NOMO-1 (cell line): Measurements from ENCODE around the gene AFM.

Experiments
- DNase-seq, 2 experiments: peaks; one replicate each; lab custom pipeline; 2025; ENCODE audit not compliant: unreplicated experiment in 2 of 2; lab: John Stamatoyannopoulos, UW

Gene AFM

DNA sequence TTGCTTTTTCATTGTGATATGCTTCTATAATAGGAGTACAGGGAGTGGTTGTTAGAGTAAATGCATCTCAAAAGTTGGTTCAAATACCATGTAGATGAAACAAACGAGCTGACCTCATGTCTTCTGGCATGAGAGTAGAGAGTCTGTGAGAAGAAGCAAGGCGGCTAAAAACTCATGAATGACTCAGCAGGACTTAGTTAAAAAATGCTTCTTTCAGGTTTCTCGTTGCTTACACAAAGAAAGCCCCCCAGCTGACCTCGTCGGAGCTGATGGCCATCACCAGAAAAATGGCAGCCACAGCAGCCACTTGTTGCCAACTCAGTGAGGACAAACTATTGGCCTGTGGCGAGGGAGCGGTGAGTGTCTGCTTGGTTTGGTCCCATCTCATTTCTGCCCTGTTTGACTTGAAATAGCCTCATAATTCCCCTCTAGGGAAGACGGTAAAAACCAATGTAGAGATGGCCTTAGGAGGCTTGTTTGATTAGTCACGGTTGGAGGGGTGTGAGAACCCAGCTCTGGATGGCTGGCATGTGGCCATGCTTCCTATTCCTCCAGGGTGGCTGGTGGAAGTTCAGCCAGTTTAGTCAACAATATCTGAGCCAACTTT is 31.0 kb upstream of the AFM start:
- DNase-seq: no peak

DNA sequence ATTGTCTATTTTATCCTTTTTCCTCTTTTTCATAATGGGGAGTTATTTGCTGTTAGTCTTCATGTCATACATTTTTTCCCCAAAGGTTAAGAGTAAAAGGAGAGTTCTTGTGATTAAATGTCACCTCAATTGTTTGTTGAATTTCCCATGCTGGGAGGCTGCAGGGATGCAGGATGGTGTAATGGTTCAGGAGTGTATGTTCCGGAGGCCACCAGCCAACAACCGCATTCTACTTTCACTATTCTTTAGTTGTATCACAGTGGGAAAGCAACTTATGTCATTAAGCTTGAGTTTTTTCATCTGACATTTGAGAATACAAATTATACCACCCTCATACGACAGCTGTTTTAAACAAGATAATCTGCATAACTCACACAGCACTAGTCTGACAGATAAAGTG is 30.1 kb upstream of the AFM start:
- DNase-seq: no peak

DNA sequence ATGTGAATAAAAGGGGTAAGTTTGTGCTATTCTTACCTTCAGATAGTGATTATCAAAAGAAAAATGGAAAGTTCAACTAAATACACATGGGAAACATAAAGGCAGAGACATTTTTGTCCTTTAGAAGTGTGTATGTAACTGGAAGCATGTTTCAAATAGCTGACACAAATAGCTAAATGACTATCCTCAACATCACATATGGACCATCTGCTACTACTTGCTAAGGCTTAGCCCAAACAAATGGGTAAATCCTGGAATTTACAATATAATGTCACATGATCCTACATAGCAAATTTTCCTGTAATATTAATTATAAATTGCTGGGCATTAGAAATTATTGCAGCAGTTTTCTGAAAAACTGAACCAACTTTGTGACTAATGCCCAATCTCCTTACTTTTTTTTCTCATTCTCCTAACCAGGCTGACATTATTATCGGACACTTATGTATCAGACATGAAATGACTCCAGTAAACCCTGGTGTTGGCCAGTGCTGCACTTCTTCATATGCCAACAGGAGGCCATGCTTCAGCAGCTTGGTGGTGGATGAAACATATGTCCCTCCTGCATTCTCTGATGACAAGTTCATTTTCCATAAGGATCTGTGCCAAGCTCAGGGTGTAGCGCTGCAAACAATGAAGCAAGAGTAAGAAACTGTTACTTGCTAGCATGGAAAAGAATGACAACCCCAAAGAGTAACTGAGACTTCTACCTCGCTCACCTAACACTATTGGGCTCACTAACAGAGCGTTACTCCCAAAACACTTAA is 29.4 kb upstream of the AFM start:
- DNase-seq: no peak

DNA sequence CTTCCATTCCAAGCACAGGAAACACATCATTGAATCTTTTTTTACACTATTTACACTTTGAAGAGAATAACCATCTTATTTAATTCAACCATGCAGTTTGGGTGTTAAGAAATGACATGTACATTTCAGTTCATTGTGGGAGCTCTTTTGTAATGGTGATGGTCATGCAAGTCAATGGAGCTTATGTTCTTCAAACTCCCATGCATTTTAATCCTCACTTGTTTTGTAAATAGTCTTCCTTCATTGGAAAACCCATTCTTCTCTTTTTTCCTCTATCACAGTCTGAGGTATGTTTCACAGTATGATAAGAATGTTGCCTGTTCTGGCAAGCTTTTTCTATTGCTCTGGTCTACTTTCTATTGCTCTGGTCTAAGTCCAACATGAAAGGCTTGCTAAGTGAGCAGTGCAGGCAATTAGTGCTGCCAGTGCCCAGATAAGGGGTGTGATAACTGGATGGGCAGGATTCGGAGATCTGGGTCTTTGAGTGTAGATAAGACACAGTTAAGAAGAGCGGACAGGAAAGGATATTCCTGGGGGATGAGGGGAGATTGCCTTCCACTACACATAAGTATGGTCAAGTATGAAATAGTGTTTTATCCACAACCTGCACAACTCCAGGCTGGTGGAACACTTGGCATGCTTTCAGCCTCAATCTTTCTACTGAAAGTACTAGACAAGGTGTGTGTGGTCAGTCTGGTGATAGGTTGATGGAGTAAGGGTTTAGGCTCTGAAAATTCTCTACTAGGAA is 28.4 kb upstream of the AFM start:
- no peak for DNase-seq

DNA sequence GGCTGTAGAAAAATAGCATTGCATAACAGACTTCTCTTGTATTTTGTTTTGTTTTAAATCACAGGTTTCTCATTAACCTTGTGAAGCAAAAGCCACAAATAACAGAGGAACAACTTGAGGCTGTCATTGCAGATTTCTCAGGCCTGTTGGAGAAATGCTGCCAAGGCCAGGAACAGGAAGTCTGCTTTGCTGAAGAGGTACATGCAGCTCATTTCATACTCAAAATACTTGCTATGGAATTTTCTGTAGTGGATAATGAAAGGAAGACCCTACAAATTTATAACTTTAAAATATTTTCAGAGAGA is 27.9 kb upstream of the AFM start:
- no peak for DNase-seq

DNA sequence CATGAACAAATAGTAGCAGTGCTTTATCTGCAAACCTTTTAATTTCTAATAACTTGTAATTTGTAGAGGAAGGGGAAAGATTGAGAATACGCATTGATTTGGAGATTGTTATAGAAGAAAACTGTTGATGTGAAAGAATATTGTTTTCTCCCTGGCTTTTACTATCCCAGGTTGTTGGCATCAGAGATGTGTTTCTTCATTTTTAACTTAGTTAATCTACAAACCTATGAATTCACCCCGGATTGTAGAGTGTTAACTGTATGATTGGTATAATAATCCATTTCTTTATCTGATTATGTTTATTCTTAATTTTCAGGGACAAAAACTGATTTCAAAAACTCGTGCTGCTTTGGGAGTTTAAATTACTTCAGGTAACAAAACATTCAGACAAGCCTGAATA is 26.6 kb upstream of the AFM start:
- no peak for DNase-seq

DNA sequence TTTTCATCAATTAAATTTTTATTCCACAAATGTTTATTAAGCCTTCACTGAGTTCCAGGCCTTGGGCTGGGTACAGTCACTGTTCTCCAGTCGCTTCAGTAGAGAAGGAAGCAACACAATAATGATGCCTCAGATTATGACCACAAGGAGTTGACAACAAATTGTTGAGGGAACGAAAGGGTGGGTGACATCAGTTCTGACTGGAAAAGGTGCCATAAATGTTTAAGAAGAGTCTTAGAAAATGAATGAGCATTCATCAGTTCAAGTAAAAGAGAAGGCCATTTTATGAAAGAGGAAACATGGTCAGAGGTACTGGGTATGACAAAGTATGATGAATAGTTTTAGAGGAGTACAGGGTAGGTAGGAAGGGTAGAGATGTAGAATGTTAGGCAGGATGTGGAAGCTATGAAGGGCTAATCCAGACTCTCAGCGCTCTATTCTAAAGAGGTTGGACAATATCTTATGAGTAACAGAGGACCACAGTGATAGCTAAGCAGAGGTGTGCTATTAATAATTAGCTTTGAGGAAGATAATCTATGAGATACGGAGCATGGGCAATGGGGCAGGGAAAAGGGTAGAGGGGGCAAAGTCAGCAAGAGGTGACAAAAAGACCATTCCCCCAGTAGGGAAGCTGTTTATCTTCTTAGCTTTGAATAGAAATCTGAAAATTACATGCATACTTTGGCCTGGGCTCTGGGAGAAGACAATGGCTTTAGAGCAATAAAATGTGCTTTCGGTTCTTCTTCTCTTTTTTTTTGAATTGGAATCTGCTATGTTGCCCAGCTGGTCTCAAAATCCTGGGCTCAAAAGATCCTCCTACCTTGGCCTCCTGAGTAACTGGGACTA is 25.1 kb upstream of the AFM start:
- DNase-seq: no peak

DNA sequence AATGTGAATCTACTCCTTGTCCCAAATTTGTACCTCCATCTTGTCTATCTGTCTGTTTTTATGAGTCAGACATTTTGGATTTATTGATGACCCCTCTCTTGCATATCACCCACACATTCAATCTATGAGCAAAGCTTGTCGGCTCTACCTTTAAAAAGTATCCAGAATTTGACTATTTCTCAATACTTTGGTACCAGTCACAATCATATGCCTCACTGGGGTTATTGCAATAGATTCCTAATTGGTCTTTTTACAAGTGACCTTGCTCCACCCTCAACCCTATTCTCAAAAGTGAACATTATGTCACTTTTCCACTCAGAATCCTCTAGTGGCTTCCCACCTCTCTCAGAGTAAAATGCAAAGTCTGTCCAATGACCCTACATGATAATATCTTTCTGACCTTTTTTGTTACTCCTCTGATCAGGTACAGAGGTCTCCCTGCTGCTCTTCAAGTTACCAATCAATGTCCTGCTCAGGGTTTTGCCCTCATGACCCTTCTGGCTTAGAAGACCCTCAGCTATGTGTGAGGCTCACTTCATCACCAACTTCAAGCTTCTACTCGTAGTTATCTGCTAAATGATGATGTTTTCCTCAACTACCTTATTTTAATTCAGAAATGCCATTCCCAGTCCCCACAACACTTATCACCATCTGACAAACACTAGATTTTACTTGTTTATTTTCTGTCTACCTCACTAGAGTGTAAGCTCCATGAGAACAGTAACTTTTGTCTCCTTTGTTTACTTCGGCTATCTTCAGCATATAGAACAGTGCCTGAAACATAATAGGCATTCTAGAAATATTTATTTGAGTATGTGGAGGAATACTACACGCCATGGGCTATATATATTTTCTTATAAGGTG is 23.1 kb upstream of the AFM start:
- DNase-seq: no peak

DNA sequence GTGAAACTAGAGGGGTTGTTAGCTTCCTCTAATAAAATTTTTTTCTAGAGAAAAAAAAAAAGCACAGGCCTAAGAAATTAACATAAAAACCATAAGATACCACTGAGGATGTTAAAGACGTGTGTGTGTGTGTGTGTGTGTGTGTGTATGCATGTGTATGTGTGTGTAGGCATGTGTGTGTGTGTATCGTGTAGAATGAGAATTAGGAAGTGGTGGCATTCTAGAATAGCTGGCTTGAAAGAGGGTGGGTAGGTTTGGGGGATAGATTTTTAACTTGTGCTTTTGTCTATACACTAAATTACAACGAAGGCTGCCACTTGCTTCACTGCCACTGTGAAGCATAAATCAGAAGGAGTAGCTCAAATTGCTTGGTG is 22.5 kb upstream of the AFM start:
- DNase-seq: no peak

DNA sequence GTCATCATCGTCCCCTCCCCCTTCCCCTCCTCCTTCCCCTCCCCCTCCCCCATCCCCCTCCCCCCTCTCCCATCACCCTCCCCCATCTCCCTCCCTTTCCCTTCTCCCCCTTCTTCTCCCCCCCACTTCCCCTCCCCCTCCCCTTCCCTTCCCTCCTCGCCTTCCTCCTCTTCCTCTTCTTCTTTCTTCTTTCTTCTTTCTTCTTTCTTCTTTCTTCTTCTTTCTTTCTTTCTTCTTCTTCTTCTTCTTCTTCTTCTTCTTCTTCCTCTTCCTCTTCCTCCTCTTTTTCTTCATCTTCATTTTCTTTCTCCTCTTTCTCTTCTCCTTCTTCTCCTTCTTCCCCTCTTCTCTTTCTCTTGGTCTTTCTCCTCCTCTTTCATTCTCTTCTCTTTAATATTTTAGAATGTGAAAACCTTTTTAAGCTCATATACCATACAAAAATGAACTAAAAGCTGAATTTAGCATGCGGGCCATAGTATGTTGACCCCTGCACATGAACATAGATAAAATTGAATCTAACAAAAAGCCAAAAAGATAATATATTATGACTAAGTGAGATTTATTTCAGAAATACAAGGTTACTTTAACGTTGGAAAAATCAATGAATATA is 20.5 kb upstream of the AFM start:
- no peak for DNase-seq

DNA sequence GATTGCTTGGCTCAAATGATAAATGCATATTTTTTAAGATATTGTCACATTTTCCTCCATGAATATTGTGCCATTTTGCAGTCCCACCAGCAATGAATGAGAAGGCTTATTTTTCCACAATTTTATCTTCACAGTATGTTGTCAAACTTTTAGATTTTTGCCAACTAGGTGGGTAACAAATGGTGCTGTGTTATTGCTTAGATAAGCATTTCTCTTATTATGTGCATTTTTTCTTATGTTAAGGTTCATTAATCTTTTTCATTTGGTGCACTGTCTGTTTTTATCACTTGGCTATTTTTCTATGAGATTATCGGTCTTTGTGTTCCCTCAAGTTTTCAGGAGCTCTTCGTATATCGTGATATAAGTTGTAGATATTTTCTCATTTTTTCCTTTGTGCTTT is 13.4 kb upstream of the AFM start:
- no peak for DNase-seq

DNA sequence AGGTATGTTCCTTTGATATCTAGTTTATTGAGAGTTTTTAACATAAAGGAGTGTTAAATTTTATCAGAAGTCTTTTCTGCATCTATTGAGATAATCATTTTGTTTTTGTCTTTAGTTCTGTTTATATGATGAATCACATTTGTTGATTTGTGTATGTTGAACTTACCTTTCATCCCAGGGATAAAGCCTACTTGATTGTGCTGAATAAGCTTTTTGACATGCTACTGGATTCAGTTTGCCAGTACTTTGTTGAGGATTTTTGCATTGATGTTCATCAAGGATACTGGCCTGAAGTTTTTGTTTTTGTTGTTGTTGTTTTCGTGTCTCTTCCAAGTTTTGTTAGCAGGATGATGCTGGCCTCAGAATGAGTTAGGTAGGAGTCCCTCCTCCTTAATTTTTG is 10.8 kb upstream of the AFM start:
- no peak for DNase-seq

DNA sequence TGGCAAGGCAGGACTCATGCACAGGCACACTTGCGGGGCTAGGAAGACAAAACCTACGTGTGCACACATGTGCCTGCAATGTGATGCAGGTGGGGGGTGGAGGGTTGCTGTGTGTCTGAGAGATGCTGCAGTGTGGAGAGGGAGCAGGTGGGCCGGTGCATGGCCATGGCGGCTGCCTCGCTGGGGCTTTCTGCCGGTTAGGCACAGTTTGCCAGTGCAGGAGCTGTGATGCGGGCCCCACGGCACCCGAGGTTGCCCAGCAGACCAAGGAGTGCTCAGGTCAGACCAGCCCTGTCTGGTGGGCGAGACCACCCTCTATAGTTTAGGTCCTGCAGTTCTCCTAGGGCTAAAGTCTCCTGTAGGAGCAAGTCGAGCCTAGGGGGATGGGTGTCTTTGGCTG is 4.4 kb upstream of the AFM start:
- DNase-seq: no peak

DNA sequence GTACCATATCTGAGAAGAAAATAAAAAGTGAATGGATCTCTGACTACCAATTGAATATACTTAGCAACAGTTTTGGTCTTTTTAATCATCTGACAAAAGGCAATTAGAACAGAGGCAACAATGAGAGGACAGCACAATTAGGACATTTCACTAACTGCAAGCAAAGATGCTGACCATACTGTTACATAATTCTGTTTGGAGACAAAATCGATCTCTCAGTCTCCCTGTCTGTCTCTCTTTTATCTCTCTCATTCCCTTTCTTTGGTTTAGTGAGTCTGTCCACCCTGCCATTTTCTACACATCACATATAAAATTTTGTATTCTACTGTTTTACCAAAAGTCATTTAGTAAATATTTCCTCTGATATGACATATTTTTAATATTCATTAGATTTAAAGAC is 2.2 kb upstream of the AFM start:
- DNase-seq: no peak

DNA sequence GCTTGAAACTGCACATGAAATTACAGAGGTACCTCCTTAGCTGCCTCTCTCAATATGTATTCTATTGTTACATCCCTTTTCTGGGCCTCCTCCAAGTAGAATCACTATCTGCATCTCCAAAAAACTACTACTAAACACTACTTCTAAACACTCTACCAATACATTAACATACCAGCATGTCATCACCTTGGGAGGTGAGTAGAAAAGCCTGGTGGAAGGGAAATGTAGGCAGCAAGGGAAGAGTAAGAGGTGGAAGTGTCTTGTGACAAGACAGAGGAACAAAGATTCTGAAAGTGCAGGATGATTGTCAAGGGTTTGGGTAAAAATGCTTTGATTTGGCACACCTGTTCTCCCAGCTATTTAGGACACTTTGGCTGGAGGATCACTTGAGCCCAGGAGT is 3.5 kb downstream of the AFM start:
- no peak for DNase-seq

DNA sequence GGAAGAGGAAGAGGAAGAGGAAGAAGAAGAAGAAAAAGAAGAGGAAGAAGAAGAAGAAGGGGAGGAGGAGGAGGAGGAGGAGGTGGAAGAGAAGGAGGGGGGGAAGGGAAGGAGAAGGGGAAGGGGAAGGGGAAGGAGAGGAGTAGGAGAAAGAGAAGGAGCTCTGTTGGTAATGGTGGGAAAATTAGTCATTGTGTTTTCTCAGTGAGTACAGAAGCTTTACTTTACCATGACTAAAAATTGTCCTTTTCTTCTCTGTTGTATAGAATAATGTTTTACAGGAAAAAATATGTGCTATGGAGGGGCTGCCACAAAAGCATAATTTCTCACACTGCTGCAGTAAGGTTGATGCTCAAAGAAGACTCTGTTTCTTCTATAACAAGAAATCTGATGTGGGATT is 4.1 kb downstream of the AFM start:
- no peak for DNase-seq

DNA sequence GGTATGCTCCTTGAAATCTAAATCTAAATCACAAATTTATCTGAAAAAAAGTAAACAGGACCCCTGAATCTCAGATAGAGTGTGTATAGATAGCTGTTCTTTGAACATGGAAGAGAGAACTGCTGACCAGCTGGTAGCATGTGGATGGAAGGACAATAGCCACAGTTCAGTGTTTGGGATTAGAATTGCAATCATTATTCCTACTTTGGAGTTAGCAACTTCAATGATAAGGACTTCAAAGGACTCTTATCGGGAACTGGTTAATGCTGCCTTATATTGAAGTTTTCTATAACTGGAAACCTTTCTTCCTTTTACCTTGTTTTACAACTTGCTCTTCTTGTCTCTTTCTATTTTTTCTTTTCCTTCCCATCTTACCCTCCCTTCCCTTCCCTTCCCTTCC is 5.0 kb downstream of the AFM start:
- no peak for DNase-seq

DNA sequence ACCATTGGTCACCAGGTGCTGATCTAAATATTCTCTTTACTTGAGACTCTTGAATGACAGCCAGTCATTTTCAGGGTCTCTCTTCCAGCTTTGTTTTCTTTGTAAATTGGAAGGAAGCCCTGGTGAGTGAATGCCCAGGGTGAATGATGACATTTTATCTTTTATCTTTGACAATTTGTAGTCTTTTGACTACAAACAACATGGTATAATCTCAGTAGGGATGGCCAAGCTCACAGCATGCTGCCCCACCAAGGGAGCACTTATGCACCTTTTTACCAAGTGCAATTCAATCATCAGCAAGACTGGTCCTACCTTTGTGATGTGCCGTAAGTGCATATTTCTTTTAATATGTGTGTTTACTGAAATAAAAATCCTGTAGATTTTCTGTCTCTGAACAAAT is 5.7 kb downstream of the AFM start:
- no peak for DNase-seq

DNA sequence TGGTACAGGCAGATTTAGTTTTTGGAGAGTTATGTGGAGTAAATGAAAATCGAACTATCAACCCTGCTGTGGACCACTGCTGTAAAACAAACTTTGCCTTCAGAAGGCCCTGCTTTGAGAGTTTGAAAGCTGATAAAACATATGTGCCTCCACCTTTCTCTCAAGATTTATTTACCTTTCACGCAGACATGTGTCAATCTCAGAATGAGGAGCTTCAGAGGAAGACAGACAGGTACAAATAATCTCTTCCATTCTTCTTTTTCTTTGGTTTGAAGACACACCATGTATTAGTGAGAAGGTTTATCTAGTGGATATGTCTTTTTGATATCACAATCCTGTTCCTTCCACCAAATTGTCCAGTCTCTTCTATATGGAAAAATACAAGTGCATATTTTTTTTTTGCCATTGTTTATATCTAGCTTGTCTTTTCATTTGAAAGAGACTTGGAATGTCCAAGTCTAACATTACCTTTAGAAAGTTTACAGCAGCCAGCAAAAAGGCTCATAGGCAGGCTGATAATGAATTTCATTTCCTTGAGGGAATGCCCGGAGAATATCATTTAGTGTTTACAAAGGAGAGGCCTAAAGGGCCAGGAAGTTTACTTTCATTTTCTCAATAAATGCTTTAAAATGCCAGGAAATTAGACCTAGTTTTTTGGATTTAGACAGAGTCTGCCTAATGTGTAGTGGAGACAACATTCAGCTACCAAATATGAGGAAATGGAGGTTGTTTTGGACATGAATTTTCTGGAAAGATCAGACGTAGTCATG is 18.6 kb downstream of the AFM start:
- no peak for DNase-seq
